Right lobe of liver (tissue), 6 donors: ENCODE results near the gene MYPN. TPM values are rescaled to one million over a fixed set of nuclear protein-coding genes. Genes with fewer than 3 reads are reported as not detected.

Experiments
- ATAC-seq, 4 donors: fragments of 200-7000 bp; cut with Tn5 transposase; one replicate each; pipeline ENCODE4 v1.9.1; 2020; ENCODE audit warnings: mild to moderate bottlenecking in 4 of 4, moderate library complexity in 4 of 4
- DNase-seq, 3 donors: peaks; one replicate each; pipeline ENCODE4 v3.0.0-alpha.2; 2020
- H3K27ac ChIP-seq, 3 donors: fragments of 200-600 bp; one replicate each; pipeline ENCODE4 v1.8.0; 2022
- H3K27me3 ChIP-seq, 2 donors: fragments of 200-600 bp; one replicate each; pipeline ENCODE4 v1.8.0; 2022
- H3K36me3 ChIP-seq, 4 donors: fragments of 200-600 bp; sonication (generic) in 1 of 4; one replicate each; pipeline versions ENCODE4 v1.5.1 to v1.8.0; 2017 to 2022; ENCODE audit warnings: control low read depth in 1 of 4
- H3K4me1 ChIP-seq, 4 donors: fragments of 200-600 bp; sonication (generic) in 1 of 4; one replicate each; pipeline versions ENCODE4 v1.5.1 to v1.8.0; 2017 to 2022; ENCODE audit warnings: control low read depth in 1 of 4
- H3K4me3 ChIP-seq, 3 donors: fragments of 200-600 bp; one replicate each; pipeline ENCODE4 v1.8.0; 2022
- H3K9me3 ChIP-seq, 4 donors: fragments of 200-600 bp; sonication (generic) in 1 of 4; one replicate each; pipeline versions ENCODE4 v1.5.1 to v1.8.0; 2017 to 2022; ENCODE audit warnings: control low read depth in 1 of 4
- CTCF ChIP-seq, 4 donors: fragments of 200-600 bp in 3 of 4; fragments of 450-650 bp in 1 of 4; IDR thresholded peaks; one replicate each; pipeline versions ENCODE4 v1.5.1 to v1.8.0; 2016 to 2022; ENCODE audit warnings: antibody characterized with exemption in 4 of 4, mild to moderate bottlenecking in 2 of 4
- POLR2A ChIP-seq: fragments of 450-650 bp; IDR thresholded peaks from one replicate; pipeline ENCODE4 v1.6.1; 2017; ENCODE audit warnings: antibody characterized with exemption, mild to moderate bottlenecking
- WGBS: methylation state at CpG from one replicate; pipeline ENCODE4 v1.1.6; 2018; ENCODE audit warnings: low coverage, low lambda C conversion rate; ENCODE audit not compliant: insufficient coverage; ENCODE audit errors: missing lambda C conversion rate; 5-methylcytosine and 5-hydroxymethylcytosine counted together
- intact Hi-C, 2 donors: fragments of 100-400 bp; cut with DNase I; formaldehyde crosslinking; loops; one replicate each; pipeline versions ENCODE4 v1.11.2 to v1.14.1; 2022
- total RNA-seq, 6 experiments: library from RNA; depleted of rRNA in 2 of 6; stranded (reverse); fragments of >200 nt in 2 of 6; fragmentation: NEBNext Ultra II Directional in 3 of 6; extraction: Animal tissue kit (Norgen Biotek cat#: 25700) in 3 of 6; gene quantifications; one replicate each; pipeline versions ENCODE4 v1.1.0 to v1.2.4, GENCODE V29; 2016 to 2023
- donor health status: DM: no; HTN: yes; CAD: no.
- donor health status: DM: no; HTN: no; CAD: no.
- donor health status: DM: no; HTN: no; CAD: no.
- donor health status: DM: no; HTN: yes; CAD: no.
- donor health status: DM: no; HTN: yes; CAD: no.

MYPN gene
- total RNA-seq, 6 experiments from 2014 or later = 0.07 to 0.31 (median 0.10) TPM; not detected in 2

- H3K36me3 ChIP-seq = no peaks in the 10 kb centered on the region
- DNase-seq (no peak), ATAC-seq (no peak)
- no peaks in the 10 kb centered on the region for H3K4me1 ChIP-seq
- WGBS = 68% methylated on average over 4 of the region's 4 CpGs
- no peak overlapping the region for H3K4me3 ChIP-seq
- H3K27ac ChIP-seq = no peak overlapping the region
- intact Hi-C loops = no loop called here
- H3K9me3 ChIP-seq = no peaks in the 10 kb centered on the region
- H3K27me3 ChIP-seq = no peaks in the 10 kb centered on the region
- TF ChIP-seq POLR2A (no peak), CTCF (IDR thresholded peaks at IDR 0.05) (no peak)
These were observed 33.5 kb downstream of the MYPN start for GRCh38 chr10:68142761-68143160.

- Histone ChIP-seq H3K9me3 (no peaks in the 10 kb centered on the region), H3K27me3 (no peaks in the 10 kb centered on the region), H3K4me1 (no peaks in the 10 kb centered on the region), H3K4me3 (no peak overlapping the region), H3K36me3 (no peaks in the 10 kb centered on the region), H3K27ac (no peak overlapping the region)
- intact Hi-C loops = no loop called here
- TF ChIP-seq POLR2A = no peak
- TF ChIP-seq CTCF (IDR thresholded peaks at IDR 0.05) = no peak
- DNase-seq = no peak
- ATAC-seq = no peak
- WGBS = 87% methylated on average over 6 of the region's 6 CpGs
These were observed 35.4 kb downstream of the MYPN start for GRCh38 chr10:68144709-68145108.

- Histone ChIP-seq H3K36me3 (no peaks in the 10 kb centered on the region), H3K27me3 (no peaks in the 10 kb centered on the region), H3K4me1 (no peaks in the 10 kb centered on the region), H3K27ac (no peak overlapping the region), H3K9me3 (no peaks in the 10 kb centered on the region), H3K4me3 (no peak overlapping the region)
- WGBS = 40% methylated on average over 3 of the region's 3 CpGs
- intact Hi-C loops = no loop called here
- no peak for TF ChIP-seq CTCF (IDR thresholded peaks at IDR 0.05)
- no peak for TF ChIP-seq POLR2A
- DNase-seq (no peak), ATAC-seq (no peak)
These were observed 36.4 kb downstream of the MYPN start for GRCh38 chr10:68145705-68146104.

- Histone ChIP-seq H3K27me3 (no peaks in the 10 kb centered on the region), H3K4me1 (no peaks in the 10 kb centered on the region), H3K27ac (no peak overlapping the region), H3K9me3 (no peaks in the 10 kb centered on the region), H3K36me3 (no peaks in the 10 kb centered on the region), H3K4me3 (no peak overlapping the region)
- intact Hi-C loops = no loop called here
- TF ChIP-seq CTCF (IDR thresholded peaks at IDR 0.05) = no peak
- no peak for TF ChIP-seq POLR2A
- 44% methylated on average over 1 of the region's 1 CpG for WGBS
- DNase-seq (no peak), ATAC-seq (no peak)
These were observed 36.8 kb downstream of the MYPN start for GRCh38 chr10:68146133-68146532.

GRCh38 chr10:68151453-68151852 is 42.2 kb downstream of the MYPN start:
- intact Hi-C loops = no loop called here
- no peak overlapping the region for H3K4me3 ChIP-seq
- no peak for ATAC-seq
- no peaks in the 10 kb centered on the region for H3K36me3 ChIP-seq
- H3K9me3 ChIP-seq = no peaks in the 10 kb centered on the region
- DNase-seq = no peak
- TF ChIP-seq CTCF (IDR thresholded peaks at IDR 0.05) (no peak), POLR2A (no peak)
- 80% methylated on average over 1 of the region's 1 CpG for WGBS
- H3K4me1 ChIP-seq = peaks cover 0 to 7% (median 0%) of the 10 kb centered on the region in 4 donors
- H3K27ac ChIP-seq = no peak overlapping the region
- no peaks in the 10 kb centered on the region for H3K27me3 ChIP-seq
